K562 (cell line): ENCODE measurements around the gene TEX54. TPM values are rescaled to one million over a fixed set of nuclear protein-coding genes. Genes with fewer than 3 reads are reported as not detected.
A peak's percentile ranks its signal among the peaks of the same experiment; 100 is the strongest.

Experiments used
- BRCA1 ChIP-seq, 2 experiments: fragments of 450-650 bp in 1 of 2; sonication (generic) in 1 of 2; formaldehyde crosslinking in 1 of 2; IDR thresholded peaks; 2 replicates each; pipeline versions ENCODE4 v1.5.0 to v1.6.1; 2017 to 2020; ENCODE audit warnings: mild to moderate bottlenecking in 1 of 2, missing genetic modification reagents in 1 of 2
- EGR1 ChIP-seq: fragments of 450-650 bp; conservative IDR thresholded peaks from 2 replicates; pipeline ENCODE4 v1.6.1; 2017; ENCODE audit warnings: mild to moderate bottlenecking
- MEF2A ChIP-seq: IDR thresholded peaks from 2 replicates; pipeline ENCODE4 v1.6.1; 2011; ENCODE audit warnings: low read depth, mild to moderate bottlenecking, low read length, moderate library complexity; ENCODE audit not compliant: control insufficient read depth
- MTA2 ChIP-seq: fragments of 450-650 bp; IDR thresholded peaks from 2 replicates; pipeline ENCODE4 v1.6.1; 2016; ENCODE audit warnings: low read depth
- NR4A1 ChIP-seq, 2 experiments: fragments of 250-450 bp in 1 of 2; fragments of 450-650 bp in 1 of 2; sonication (Bioruptor Pico) in 1 of 2; IDR thresholded peaks; 2 replicates each; pipeline versions ENCODE4 v1.4.0 to v1.6.1; 2016 to 2020; ENCODE audit warnings: mild to moderate bottlenecking in 2 of 2, missing compliant biosample characterization in 1 of 2, missing genetic modification characterization in 1 of 2, moderate library complexity in 1 of 2
- SMARCE1 ChIP-seq: fragments of 450-650 bp; IDR thresholded peaks from 2 replicates; pipeline ENCODE4 v1.7.1; 2016; ENCODE audit warnings: mild to moderate bottlenecking
- ZBED1 ChIP-seq: IDR thresholded peaks from 2 replicates; pipeline ENCODE4 v1.6.1; 2014
- ZNF197 ChIP-seq: fragments of 200-800 bp; sonication (Bioruptor generic); IDR thresholded peaks from 2 replicates; pipeline ENCODE4 v1.6.1; 2016; ENCODE audit warnings: low read depth, missing genetic modification characterization, missing compliant biosample characterization
- ZNF24 ChIP-seq: fragments of 450-650 bp; IDR thresholded peaks from 2 replicates; pipeline ENCODE4 v1.6.1; 2016
- polyA plus RNA-seq, 8 experiments: library from polyadenylated mRNA; depleted of rRNA in 4 of 8; stranded (reverse) in 5 of 8; unstranded in 3 of 8; fragments of >200 nt; fragmentation: Nextera tagmentation in 2 of 8; fragmentation: Illumina TruSeq in 1 of 8; extraction: Ambion mirVana in 2 of 8; extraction: Trizol in 1 of 8; gene quantifications; 2 replicates each; pipeline versions ENCODE4 v1.2.1 to v1.2.3, GENCODE V29; 2011 to 2014; ENCODE audit warnings: inconsistent platforms in 1 of 8, missing spikeins in 1 of 8
- total RNA-seq, 7 experiments: library from RNA; depleted of rRNA in 6 of 7; stranded (reverse); fragments of >200 nt in 6 of 7; fragmentation: Illumina TruSeq in 2 of 7; extraction: Trizol in 2 of 7; gene quantifications; 2 replicates each; pipeline versions ENCODE4 v1.2.1 to v1.2.3, GENCODE V29; 2011 to 2021; ENCODE audit warnings: low replicate concordance in 1 of 7
- TF ChIP-seq, protein P1 (sequence below): fragments of 150-350 bp; conservative IDR thresholded peaks from 2 replicates; pipeline ENCODE4 v1.6.1; 2014; ENCODE audit warnings: low read length
- TF ChIP-seq, protein P2 (sequence below): fragments of 450-650 bp; IDR thresholded peaks from 2 replicates; pipeline ENCODE4 v1.6.1; 2014; ENCODE audit warnings: low read depth, mild to moderate bottlenecking, moderate library complexity, borderline replicate concordance
- TF ChIP-seq, protein P3 (sequence below): sonication (generic); formaldehyde crosslinking; IDR thresholded peaks from 2 replicates; pipeline ENCODE4 v1.8.0; 2023; ENCODE audit warnings: mild to moderate bottlenecking, missing genetic modification reagents
- TF ChIP-seq, protein P4 (sequence below), 2 experiments: fragments of 200-800 bp in 1 of 2; sonication (Bioruptor generic) in 1 of 2; sonication (generic) in 1 of 2; formaldehyde crosslinking in 1 of 2; IDR thresholded peaks in 1 of 2; conservative IDR thresholded peaks in 1 of 2; 2 replicates each; pipeline versions ENCODE4 v1.5.0 to v1.6.1; 2016 to 2020; ENCODE audit warnings: missing compliant biosample characterization in 1 of 2, missing genetic modification characterization in 1 of 2, missing genetic modification reagents in 1 of 2

The TEX54 gene
- total and polyA plus RNA-seq, 9 of the 15 experiments (the other 6 are each of a cell fraction or from before 2014, with no cell fraction given), result not detected

DNA sequence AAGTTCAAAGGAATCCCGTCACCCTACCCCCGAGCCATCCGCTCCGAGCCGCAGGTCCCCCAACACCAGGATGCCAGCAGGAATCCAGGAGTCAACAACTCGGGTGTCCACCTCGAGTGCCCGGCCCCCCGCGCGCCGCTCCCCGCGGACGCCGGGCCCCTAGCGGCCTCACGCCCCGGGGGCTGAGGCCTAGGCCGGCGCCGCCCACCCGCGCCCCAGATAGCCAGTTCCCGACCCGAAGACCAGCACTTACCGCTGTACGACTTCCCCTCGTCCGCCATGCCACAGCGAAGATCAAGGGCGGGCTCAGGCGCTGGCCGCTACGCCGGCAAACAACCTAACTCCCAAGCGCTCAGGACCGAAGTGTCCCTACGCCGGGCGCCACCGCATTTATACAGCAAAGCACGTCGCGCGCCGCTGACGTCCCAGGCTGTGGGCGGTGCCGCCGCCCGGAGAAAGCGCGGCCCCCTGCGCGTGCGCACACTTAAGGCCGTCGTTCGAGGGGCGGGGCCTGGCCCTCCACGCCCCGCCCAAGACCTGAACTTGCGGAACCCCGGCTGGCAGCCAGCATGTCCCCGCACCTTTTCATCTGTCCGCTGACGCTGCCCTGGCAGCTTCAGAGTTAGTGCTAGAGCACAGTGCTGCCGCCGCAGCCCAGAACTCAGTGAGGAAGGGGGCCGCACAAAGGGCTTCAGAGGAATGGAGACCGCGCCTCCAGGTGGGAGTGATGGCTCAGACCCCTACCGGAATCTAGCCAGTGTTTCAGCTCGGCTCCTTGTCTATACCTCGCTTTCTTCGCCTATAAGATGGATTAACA lies 27.4 kb downstream of the TEX54 start, which contains the start of gene NXF1 (continued):
- TF ChIP-seq, protein P1, sequence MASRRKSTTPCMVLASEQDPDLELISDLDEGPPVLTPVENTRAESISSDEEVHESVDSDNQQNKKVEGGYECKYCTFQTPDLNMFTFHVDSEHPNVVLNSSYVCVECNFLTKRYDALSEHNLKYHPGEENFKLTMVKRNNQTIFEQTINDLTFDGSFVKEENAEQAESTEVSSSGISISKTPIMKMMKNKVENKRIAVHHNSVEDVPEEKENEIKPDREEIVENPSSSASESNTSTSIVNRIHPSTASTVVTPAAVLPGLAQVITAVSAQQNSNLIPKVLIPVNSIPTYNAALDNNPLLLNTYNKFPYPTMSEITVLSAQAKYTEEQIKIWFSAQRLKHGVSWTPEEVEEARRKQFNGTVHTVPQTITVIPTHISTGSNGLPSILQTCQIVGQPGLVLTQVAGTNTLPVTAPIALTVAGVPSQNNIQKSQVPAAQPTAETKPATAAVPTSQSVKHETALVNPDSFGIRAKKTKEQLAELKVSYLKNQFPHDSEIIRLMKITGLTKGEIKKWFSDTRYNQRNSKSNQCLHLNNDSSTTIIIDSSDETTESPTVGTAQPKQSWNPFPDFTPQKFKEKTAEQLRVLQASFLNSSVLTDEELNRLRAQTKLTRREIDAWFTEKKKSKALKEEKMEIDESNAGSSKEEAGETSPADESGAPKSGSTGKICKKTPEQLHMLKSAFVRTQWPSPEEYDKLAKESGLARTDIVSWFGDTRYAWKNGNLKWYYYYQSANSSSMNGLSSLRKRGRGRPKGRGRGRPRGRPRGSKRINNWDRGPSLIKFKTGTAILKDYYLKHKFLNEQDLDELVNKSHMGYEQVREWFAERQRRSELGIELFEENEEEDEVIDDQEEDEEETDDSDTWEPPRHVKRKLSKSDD, result no peak; the same call in 1 of the 2 replicates
- TF ChIP-seq, protein P2, sequence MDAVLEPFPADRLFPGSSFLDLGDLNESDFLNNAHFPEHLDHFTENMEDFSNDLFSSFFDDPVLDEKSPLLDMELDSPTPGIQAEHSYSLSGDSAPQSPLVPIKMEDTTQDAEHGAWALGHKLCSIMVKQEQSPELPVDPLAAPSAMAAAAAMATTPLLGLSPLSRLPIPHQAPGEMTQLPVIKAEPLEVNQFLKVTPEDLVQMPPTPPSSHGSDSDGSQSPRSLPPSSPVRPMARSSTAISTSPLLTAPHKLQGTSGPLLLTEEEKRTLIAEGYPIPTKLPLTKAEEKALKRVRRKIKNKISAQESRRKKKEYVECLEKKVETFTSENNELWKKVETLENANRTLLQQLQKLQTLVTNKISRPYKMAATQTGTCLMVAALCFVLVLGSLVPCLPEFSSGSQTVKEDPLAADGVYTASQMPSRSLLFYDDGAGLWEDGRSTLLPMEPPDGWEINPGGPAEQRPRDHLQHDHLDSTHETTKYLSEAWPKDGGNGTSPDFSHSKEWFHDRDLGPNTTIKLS, result 0 out of 2 replicates have a peak, but pooled peaks have one; percentile 30
- peak; percentile 39; the same call in 1 of the 2 replicates for TF ChIP-seq ZNF24
- no peak for TF ChIP-seq BRCA1 (IDR thresholded peaks at IDR 0.05)
- peak; percentile 30; the same call in 1 of the 2 replicates for TF ChIP-seq BRCA1 (CRISPR knock-in tag; IDR thresholded peaks at IDR 0.05)
- no peak for TF ChIP-seq SMARCE1
- TF ChIP-seq, protein P3, sequence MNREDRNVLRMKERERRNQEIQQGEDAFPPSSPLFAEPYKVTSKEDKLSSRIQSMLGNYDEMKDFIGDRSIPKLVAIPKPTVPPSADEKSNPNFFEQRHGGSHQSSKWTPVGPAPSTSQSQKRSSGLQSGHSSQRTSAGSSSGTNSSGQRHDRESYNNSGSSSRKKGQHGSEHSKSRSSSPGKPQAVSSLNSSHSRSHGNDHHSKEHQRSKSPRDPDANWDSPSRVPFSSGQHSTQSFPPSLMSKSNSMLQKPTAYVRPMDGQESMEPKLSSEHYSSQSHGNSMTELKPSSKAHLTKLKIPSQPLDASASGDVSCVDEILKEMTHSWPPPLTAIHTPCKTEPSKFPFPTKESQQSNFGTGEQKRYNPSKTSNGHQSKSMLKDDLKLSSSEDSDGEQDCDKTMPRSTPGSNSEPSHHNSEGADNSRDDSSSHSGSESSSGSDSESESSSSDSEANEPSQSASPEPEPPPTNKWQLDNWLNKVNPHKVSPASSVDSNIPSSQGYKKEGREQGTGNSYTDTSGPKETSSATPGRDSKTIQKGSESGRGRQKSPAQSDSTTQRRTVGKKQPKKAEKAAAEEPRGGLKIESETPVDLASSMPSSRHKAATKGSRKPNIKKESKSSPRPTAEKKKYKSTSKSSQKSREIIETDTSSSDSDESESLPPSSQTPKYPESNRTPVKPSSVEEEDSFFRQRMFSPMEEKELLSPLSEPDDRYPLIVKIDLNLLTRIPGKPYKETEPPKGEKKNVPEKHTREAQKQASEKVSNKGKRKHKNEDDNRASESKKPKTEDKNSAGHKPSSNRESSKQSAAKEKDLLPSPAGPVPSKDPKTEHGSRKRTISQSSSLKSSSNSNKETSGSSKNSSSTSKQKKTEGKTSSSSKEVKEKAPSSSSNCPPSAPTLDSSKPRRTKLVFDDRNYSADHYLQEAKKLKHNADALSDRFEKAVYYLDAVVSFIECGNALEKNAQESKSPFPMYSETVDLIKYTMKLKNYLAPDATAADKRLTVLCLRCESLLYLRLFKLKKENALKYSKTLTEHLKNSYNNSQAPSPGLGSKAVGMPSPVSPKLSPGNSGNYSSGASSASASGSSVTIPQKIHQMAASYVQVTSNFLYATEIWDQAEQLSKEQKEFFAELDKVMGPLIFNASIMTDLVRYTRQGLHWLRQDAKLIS, result peak; percentile 99
- peak; percentile 88 for TF ChIP-seq ZBED1
- no peak for TF ChIP-seq NR4A1 (CRISPR knock-in tag; IDR thresholded peaks at IDR 0.05)
- TF ChIP-seq NR4A1 (tag; IDR thresholded peaks at IDR 0.05), result 0 out of 2 replicates have a peak, but pooled peaks have one; percentile 23
- TF ChIP-seq, protein P4, sequence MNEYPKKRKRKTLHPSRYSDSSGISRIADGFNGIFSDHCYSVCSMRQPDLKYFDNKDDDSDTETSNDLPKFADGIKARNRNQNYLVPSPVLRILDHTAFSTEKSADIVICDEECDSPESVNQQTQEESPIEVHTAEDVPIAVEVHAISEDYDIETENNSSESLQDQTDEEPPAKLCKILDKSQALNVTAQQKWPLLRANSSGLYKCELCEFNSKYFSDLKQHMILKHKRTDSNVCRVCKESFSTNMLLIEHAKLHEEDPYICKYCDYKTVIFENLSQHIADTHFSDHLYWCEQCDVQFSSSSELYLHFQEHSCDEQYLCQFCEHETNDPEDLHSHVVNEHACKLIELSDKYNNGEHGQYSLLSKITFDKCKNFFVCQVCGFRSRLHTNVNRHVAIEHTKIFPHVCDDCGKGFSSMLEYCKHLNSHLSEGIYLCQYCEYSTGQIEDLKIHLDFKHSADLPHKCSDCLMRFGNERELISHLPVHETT (CRISPR knock-in tag; conservative IDR thresholded peaks at IDR 0.05 in 1 of 2, IDR thresholded peaks at IDR 0.05 in 1 of 2), result no peak
- no peak for TF ChIP-seq ZNF197
- TF ChIP-seq EGR1, result peak; percentile 77
- no peak for TF ChIP-seq MTA2
- 0 out of 2 replicates have a peak, but pooled peaks have one; percentile 30 for TF ChIP-seq MEF2A
